ENCODE results near the gene ADPRHL1. TPM values are rescaled to one million over a fixed set of nuclear protein-coding genes. Genes with fewer than 3 reads are reported as not detected.
"Not testable (repeated sequence)": the region's sequence is repeated elsewhere in the genome, so short reads cannot be mapped to it uniquely, and the experiment has no call there.

ADPRHL1 gene
- total RNA-seq, 1 donor from 2014 or later = 4.7 TPM

DNA sequence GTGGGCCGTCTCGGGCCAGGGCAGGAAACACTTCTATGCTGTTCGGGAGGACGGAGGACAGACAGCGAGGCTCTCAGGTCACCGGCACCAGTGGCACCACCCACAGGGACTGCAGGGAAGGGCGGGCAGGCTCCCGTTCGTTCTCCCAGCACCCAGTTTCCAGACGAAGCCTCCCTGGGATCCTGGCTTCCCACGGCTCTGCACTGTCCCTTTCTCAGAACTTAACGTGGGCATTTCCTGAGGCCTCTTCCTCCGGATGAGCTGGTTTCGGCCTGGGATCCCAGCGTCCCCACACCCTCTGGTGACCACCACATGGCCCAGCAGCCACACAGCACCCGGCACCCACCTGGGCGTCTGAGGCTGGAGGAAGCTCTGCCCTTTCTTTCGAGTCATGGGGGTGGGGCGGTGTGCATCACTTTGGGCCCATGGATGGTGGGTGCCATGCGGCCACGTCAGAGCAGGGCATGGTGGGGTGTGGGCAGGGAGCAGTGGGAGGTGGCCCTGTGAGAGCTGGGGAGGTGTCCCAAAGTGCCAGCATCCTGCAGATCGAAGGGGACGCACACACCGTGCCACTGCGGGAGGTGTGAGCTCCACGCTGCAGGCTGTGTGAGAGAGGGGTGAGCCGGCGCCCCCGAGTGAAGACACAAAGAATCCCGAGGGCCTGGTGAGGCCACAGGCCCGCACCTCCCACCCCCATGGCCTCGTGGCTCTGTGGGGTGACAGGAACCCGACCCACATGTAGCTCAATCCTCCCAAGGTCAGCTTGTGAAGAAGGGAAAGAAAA lies 50.6 kb downstream of the ADPRHL1 start:
- no peak for DNase-seq (ENCODE audit: low spot score)

DNA sequence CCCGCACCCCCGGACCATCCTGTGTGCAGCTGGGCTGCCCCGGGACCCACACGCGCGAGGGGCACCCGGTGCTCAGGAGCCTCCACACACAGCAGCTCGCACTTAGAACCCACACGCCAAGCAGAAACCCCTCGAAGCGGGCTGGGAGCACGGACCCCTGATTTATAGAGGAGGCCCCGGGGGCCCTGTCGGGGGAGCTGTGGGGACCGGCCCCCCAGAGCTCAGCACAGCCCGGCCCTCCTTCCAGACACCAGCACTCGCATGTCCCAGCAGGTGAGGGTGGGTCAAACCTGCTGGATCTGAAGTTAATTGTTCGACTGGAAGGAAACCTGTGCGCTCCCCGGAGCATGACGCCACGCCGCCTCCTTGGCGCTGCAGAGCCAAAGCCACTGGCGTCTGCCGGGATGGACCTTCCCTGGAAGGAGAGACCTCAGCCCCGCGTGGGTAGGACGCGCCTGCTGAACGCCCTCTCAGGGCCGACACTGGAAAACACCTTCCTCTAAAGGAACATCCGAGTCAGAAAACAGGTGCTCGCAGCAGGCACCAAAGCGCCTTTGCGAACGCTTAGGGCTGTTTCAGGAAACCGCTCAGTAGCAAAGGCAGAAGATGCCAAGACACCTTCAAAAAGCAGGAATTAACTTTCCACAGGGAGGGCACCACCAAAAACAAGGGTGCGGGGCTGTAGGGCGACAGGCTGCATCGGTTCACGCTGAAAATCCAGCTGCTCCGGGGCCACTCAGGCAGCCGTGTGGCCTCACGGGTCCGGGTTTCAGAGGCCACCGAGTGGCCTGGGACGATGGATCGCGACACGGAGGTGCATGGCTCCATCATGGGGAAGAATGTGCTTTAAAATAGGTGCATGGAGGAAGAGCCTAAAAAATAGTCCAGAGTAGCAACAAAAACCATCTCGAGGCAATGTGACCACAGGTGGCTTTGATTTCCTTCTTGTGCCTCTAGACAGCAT lies 51.6 kb downstream of the ADPRHL1 start:
- DNase-seq (ENCODE audit: low spot score) = no peak

- DNase-seq (ENCODE audit: low spot score) = no peak
These were observed 52.5 kb downstream of the ADPRHL1 start for GRCh38 chr13:113400621-113401451.

GRCh38 chr13:113399755-113400149 lies 53.5 kb downstream of the ADPRHL1 start:
- no peak for DNase-seq (ENCODE audit: low spot score)

GRCh38 chr13:113398963-113399754 lies 54.1 kb downstream of the ADPRHL1 start:
- no peak for DNase-seq (ENCODE audit: low spot score)

DNA sequence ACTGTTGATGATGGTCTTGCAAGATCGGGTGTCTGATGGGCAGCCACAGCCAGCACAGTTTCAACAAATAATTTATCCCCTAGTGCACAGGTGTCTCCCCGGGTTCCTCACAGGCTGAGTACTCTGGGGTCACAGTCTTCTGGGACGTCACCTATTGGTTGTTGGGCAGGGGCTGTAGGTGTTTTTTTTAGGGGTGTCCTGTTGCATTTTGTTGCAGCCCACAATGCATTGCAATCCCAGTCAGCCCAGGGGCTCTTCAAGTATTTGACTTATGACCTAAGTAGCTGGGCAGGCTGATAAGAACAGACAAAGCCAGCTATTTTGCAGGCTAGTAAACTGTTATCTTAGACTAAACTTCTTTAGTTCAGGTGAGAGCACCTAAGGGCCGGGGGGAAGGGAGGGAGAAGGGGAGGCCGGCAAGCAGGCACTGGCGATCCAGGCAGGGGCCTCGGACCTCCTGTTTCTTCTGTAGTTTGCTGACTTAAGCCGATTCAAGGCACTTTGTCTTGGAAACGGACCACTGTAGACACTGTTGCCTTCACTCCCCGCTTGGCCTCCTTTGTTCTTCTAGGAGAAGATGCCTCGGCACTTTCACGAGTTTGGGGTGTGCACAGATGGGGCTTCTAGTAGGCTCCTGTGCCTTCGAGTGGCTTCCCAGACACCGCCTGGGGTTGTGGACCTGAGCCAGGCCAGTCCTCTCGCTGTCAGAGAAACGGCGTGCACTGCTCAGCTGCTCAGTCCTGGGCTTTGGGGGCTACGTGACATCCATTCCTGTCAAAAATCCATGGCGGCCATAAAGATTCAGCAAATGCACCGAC lies 55.5 kb downstream of the ADPRHL1 start:
- DNase-seq (ENCODE audit: low spot score) = no peak

DNA sequence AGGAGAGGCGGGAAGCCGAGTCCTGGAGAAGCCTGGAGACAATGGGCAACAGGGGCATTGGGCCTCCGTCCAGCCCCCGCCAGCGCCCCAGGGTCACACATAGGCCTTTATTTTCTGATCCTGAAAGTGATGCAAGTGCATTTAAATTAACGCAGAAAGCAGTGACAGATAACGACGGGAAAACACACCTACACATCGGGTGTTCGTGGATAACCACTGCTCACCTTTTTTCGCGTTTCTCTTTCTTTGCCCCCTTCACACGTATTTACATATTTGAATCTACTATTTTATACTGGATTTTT lies 59.0 kb downstream of the ADPRHL1 start:
- no peak for DNase-seq (ENCODE audit: low spot score)

GRCh38 chr13:113393563-113394338 lies 59.5 kb downstream of the ADPRHL1 start:
- DNase-seq (ENCODE audit: low spot score) = peak; percentile 76

DNA sequence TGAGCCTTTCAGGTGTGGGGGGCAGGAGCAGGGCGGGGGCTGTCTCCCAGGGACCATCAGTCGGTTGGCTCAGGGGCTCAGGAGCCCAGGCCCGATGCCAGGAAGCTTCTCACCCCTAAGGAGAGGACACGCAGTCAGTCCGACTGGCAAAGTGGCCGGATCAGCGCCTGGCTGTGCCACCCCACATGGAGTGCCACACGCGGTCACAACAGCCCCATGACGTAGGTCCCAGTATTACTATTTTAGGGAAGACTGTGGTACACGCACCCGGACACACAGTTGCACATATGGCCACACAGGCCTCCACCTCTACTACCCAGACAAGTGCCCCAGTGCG lies 60.1 kb downstream of the ADPRHL1 start:
- DNase-seq (ENCODE audit: low spot score) = no peak

DNA sequence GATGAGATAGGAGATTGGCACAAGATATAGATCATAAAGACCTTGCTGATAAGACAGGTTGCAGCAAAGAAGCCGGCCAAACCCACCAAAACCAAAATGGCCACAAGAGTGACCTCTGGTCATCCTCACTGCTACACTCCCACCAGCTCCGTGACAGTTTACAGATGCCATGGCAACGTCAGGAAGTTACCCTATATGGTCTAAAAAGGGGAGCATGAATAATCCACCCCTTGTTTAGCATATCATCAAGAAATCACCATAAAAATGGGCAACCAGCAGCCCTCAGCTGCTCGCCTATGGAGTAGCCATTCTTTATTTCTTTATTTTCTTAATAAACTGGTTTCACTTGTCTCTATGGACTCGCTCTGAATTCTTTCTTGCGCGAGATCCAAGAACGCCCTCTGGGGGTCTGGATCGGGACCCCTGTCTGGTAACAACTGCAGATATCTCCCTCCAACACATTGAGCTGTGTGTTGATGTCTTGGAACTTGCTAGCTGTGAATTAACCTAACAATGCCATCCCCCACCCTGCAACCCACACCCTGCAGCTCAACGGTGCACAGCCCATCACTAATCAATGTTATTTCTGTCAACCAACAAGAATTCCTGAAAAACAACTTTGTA lies 62.3 kb downstream of the ADPRHL1 start:
- DNase-seq (ENCODE audit: low spot score) = no peak

DNA sequence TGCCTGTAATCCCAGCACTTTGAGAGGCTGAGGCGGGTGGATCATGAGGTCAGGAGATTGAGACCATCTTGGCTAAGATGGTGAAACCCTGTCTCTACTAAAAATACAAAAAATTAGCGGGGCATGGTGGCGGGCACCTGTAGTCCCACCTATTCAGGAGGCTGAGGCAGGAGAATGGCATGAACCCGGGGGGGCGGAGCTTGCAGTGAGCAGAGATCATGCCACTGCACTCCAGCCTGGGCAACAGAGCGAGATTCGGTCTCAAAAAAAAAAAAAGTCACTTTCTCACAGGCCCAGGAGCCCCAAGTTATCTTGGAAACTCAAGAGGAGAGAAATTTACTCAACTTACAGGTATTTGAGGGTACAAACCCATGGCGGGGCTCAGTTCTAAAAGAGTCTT lies 63.7 kb downstream of the ADPRHL1 start:
- DNase-seq (ENCODE audit: low spot score) = not testable (repeated sequence)

- DNase-seq (ENCODE audit: low spot score) = no peak
These were observed 65.9 kb downstream of the ADPRHL1 start for GRCh38 chr13:113387396-113387795.

DNA sequence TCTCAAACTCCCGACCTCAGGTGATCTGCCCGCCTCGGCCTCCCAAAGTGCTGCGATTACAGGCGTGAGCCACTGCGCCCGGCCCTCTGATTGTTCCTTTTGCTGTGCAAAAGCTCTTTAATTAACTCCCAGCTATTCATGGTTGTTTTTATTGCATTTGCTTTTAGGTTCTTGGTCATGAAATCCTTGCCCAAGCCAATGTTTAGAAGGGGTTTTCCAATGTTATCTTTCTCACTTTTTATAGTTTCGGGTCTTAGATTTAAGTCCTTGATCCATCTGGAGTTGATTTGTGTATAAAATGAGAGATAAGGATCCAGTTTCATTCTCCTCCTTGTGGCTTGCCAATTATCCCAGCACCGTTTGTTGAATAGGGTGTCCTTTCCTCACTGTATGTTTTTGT lies 70.2 kb downstream of the ADPRHL1 start:
- no peak for DNase-seq (ENCODE audit: low spot score)

GRCh38 chr13:113382542-113382941 lies 70.7 kb downstream of the ADPRHL1 start:
- DNase-seq (ENCODE audit: low spot score) = not testable (repeated sequence)

DNA sequence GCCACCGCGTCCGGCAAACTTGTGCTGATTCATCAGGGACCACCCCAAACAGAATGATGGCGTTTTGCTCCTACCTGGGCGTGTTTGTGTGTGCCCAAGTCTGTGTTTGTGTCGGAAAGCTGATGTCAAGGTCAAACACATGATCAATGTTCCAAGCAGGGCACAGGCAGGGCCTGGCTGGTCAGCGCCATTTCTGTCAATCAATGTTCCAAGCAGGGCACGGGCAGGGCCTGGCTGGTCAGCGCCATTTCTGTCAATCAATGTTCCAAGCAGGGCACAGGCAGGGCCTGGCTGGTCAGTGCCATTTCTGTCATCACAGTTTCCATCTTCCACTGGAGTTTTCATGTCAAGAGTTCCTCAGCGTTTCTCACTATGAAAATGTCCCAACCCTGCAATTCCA lies 74.5 kb downstream of the ADPRHL1 start:
- no peak for DNase-seq (ENCODE audit: low spot score)

DNA sequence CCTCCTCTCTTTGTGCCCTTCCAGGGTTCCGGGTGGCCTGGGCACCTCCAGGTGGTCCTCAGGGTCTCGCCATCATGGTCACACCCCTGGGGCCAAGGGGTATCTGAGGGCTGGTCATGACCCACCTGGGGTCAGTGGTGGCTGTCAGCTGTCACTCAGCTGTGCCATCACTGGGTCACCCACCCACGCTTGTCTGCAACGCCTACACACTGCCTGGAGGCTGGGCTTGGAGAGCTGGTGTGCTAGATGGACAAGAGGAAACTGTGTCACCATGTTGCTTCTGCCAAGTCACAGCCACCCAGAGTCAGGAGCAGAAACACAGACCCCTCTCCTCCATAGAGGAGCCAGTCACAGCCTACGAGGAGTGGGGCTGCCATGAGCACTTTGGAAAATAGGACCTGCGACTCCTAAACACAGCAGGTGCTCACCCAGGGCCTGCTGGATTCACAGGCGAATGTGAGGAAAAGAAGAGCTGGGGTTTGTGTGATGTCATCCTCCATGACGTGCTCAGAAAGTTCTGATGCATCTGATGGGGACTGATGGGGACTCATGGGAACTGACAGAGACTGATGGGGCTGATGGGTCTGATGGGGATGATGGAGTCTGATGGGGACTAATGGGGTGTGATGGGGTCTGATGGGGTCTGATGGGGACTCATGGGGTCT lies 78.6 kb downstream of the ADPRHL1 start:
- no peak for DNase-seq (ENCODE audit: low spot score)

- DNase-seq (ENCODE audit: low spot score) = no peak
These were observed 79.3 kb downstream of the ADPRHL1 start for GRCh38 chr13:113373811-113374485.

GRCh38 chr13:113371701-113372100 lies 81.6 kb downstream of the ADPRHL1 start:
- not testable (repeated sequence) for DNase-seq (ENCODE audit: low spot score)

Data from mucosa of gallbladder (tissue), 1 donor.